ENCODE results near the gene FAM20A.
"Not testable (repeated sequence)": the region's sequence is repeated elsewhere in the genome, so short reads cannot be mapped to it uniquely, and the experiment has no call there.

The FAM20A gene

GRCh38 chr17:68587847-68588246 is 13.3 kb downstream of the FAM20A start:
- no peak for DNase-seq

- DNase-seq = no peak
Observed at GRCh38 chr17:68587026-68587425, 14.1 kb downstream of the FAM20A start.

GRCh38 chr17:68585643-68586042 is 15.5 kb downstream of the FAM20A start:
- no peak for DNase-seq

- no peak for DNase-seq
Observed at GRCh38 chr17:68584581-68585303, 16.4 kb downstream of the FAM20A start.

- not testable (repeated sequence) for DNase-seq
Observed at GRCh38 chr17:68582867-68583266, 18.3 kb downstream of the FAM20A start.

- DNase-seq = no peak
Observed at GRCh38 chr17:68581863-68582645, 19.1 kb downstream of the FAM20A start.

GRCh38 chr17:68580236-68580770 is 20.9 kb downstream of the FAM20A start:
- peak; percentile 62 for DNase-seq

GRCh38 chr17:68579194-68579927 is 21.8 kb downstream of the FAM20A start:
- DNase-seq = no peak

GRCh38 chr17:68578236-68578635 is 22.9 kb downstream of the FAM20A start:
- DNase-seq = no peak

GRCh38 chr17:68577497-68577821 is 23.7 kb downstream of the FAM20A start:
- DNase-seq = no peak

- peak; percentile 55 for DNase-seq
Observed at GRCh38 chr17:68576811-68577496, 24.2 kb downstream of the FAM20A start.

GRCh38 chr17:68576137-68576536 is 25.0 kb downstream of the FAM20A start:
- peak; percentile 80 for DNase-seq

GRCh38 chr17:68573338-68573737 is 27.8 kb downstream of the FAM20A start:
- DNase-seq = no peak

- DNase-seq = peak; percentile 72
Observed at GRCh38 chr17:68572138-68572842, 28.9 kb downstream of the FAM20A start.

- DNase-seq = peak; percentile 61
Observed at GRCh38 chr17:68570526-68570925, 30.6 kb downstream of the FAM20A start.

GRCh38 chr17:68569346-68569745 is 31.8 kb downstream of the FAM20A start:
- no peak for DNase-seq

- DNase-seq = no peak
Observed at GRCh38 chr17:68568581-68568980, 32.6 kb downstream of the FAM20A start.

- DNase-seq = no peak
Observed at GRCh38 chr17:68567581-68567980, 33.6 kb downstream of the FAM20A start.

- no peak for DNase-seq
Observed at GRCh38 chr17:68567035-68567434, 34.1 kb downstream of the FAM20A start.

- DNase-seq = no peak
Observed at GRCh38 chr17:68566442-68566738, 34.8 kb downstream of the FAM20A start.

- no peak for DNase-seq
Observed at GRCh38 chr17:68565661-68566441, 35.3 kb downstream of the FAM20A start.

All from RPMI8226 (cell line).